ENCODE data around the gene KCNMB1.

The KCNMB1 gene

DNA sequence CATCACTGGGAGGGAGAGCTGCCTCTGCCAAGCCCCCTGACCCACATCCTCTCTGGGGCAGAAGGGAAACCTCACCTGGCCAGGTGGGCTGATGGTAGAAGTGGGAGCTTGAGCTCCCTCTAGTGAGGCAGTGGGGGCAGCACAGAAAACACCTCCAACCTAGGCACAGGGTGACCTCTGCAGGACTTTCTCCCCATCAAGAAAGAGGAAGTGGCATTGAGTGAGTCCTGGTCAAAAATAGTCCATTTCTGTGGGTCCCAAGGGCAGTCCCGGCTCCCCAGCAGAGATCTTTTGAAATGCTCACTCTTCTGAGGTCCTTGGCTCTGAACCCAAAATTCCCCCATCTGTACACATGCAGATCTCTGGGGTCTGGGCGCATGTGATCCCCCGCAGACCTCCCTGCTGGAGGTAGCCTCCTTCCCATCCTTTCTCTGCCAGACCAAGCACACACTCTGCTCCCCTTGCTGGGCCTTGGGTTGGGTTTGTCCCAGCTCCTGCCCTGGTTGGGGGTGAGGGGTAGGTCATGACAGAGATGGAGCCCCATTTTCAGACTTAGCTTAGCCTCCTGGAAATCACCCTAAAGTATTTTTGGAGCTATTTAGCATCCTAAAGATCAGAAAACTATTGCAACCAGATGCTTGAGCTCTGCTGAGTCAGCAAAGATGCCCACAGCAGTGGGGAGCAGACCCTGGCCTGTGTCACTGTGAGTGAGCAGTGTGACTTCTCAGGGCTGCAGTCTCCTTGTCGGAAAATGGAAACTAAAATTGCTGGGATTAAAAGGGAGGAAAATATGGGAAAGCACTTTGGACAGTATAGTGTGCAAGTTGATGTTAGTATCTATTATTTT, 50.0 kb downstream of the KCNMB1 start:
- DNase-seq: peak; percentile 61

GRCh38 chr5:170338291-170338690, 50.9 kb downstream of the KCNMB1 start:
- DNase-seq: no peak

DNA sequence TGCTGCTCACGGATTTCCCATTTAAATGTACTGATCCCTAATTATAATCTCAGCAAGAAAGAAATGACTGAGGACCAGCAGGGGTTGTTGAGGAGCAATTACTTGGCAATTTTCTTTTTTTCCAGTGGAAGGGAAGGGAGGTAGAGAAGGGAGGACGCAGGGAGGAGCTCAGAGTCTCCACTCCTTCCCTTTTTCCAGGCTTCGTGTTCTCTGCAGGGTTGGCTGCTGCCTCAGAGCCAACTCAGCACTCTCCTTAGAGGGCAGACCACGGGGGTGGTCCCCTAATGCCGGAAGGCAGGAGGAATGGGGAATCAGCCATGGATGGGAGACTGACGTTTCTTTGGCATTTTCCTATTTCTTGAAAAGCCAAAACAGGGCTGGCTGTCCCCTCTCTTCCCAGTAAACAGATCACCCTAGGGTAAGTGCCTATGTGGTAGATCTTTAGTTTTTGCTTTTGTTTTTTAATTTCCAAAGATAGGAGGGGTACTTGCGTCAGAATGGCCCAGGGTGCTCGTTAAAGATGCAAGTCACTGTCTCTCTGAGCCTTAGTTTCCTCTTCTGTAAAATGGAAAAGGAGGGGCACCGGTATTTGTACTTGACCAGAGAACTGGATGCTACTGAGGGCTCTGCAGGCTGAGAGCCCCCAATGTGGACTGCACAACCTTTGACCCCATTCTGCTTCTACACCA, 52.0 kb downstream of the KCNMB1 start:
- DNase-seq: no peak

- DNase-seq: no peak
These were observed 53.1 kb downstream of the KCNMB1 start for GRCh38 chr5:170336065-170336464.

- no peak for DNase-seq
These were observed 54.5 kb downstream of the KCNMB1 start for GRCh38 chr5:170334626-170335025.

GRCh38 chr5:170333161-170333910, 55.8 kb downstream of the KCNMB1 start:
- DNase-seq: peak; percentile 54

DNA sequence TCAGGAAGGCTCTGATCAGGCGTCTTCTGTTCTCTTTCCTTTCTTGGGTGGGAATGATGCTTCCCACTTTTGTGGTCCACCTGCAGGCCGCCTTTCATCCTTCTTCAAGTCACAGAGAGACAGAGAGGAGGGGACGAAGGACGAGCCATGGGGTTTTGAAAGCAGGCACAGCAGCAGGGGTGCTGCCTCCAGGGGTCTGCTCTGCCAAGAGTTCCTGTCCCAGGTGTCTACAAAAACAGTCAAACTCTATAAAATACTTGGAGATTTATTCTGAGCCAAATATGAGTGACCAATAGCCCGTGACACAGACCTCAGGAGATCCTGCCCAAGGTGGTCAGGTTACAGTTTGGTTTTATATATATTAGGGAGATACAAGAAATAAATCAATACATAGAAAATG, 57.1 kb downstream of the KCNMB1 start:
- DNase-seq: no peak

- peak; percentile 34 for DNase-seq
These were observed 58.6 kb downstream of the KCNMB1 start for GRCh38 chr5:170330568-170331054.

DNA sequence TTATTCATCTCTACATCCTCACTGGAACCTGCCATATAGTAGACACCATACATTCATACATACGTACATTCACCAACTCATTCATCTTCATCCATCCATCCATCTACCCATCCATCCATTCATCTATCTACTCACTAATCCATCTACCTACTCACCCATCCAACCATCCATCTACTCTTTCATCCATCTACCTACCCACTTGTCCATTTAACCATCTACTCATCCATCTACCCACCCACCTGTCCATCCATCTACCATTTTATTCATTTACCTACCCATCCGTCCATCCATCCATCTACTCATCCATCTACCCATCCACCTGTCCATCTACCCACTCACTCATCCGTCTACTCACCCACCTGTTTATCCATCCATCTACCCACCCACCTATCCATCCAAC, 59.6 kb downstream of the KCNMB1 start:
- DNase-seq: no peak

DNA sequence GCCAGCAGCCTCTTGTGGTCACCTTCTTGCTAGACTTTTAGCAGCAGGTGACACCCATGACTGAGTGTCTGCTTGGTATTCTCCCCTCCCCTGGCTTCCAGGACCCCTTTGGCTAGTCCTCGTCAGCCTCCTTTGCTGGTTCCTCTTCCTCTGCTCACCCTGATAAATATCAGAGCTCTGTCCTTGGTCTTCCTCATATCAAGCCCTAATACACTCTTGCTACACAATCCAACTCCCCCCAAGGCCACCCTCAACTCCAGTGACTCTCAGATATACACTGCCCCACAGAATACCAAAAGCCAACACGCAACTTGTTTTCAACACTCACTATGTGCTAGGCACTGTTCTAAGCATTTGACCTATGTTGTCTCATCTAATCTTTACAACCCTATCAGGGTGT, 61.3 kb downstream of the KCNMB1 start:
- no peak for DNase-seq

GRCh38 chr5:170327168-170327567, 62.0 kb downstream of the KCNMB1 start:
- DNase-seq: no peak
